ENCODE measurements around the gene ARMC7. TPM values are rescaled to one million over a fixed set of nuclear protein-coding genes. Genes with fewer than 3 reads are reported as not detected.
A peak's percentile ranks its signal among the peaks of the same experiment; 100 is the strongest.

ARMC7 gene
- total and polyA plus RNA-seq, 2 of the 13 experiments (the other 11 are each of a cell fraction or from before 2014, with no cell fraction given) = 3.9 to 4.2 TPM

GRCh38 chr17:75131278-75132017 is 21.7 kb downstream of the ARMC7 start, which contains the start of gene NT5C (continued):
- TF ChIP-seq ZNF512B (CRISPR knock-in tag; IDR thresholded peaks at IDR 0.05; ENCODE audit: borderline replicate concordance) (no peak), ZSCAN20 (CRISPR knock-in tag; IDR thresholded peaks at IDR 0.05; ENCODE audit: borderline replicate concordance) (peak; percentile 97), SMAD9 (CRISPR knock-in tag; IDR thresholded peaks at IDR 0.05) (no peak), MTA1 (CRISPR knock-in tag; IDR thresholded peaks at IDR 0.05; ENCODE audit: borderline replicate concordance) (peak; percentile 65; the same call in 1 of the 2 replicates), ZNF362 (CRISPR knock-in tag; IDR thresholded peaks at IDR 0.05; ENCODE audit: borderline replicate concordance) (no peak; the same call in 1 of the 2 replicates), POGZ (CRISPR knock-in tag; IDR thresholded peaks at IDR 0.05) (no peak; the same call in 1 of the 2 replicates), ZNF275 (CRISPR knock-in tag; IDR thresholded peaks at IDR 0.05; ENCODE audit: borderline replicate concordance) (peak; percentile 67; the same call in 1 of the 2 replicates), KLF13 (CRISPR knock-in tag; IDR thresholded peaks at IDR 0.05) (no peak), PATZ1 (CRISPR knock-in tag; IDR thresholded peaks at IDR 0.05) (peak; percentile 71), PAXIP1 (CRISPR knock-in tag; conservative IDR thresholded peaks at IDR 0.05) (peak; percentile 43; the same call in 1 of the 2 replicates), ZNF510 (CRISPR knock-in tag; IDR thresholded peaks at IDR 0.05; ENCODE audit: low read depth) (peak; percentile 53; the same call in 1 of the 2 replicates), JUND (CRISPR knock-in tag; IDR thresholded peaks at IDR 0.05) (no peak), GLI4 (CRISPR knock-in tag; IDR thresholded peaks at IDR 0.05; ENCODE audit: borderline replicate concordance) (peak; percentile 93), ZBTB26 (CRISPR knock-in tag; IDR thresholded peaks at IDR 0.05; ENCODE audit: borderline replicate concordance) (peak; percentile 20; the same call in 1 of the 2 replicates), ZSCAN30 (CRISPR knock-in tag; IDR thresholded peaks at IDR 0.05) (no peak)
